Right cardiac atrium (tissue), 5 donors: ENCODE data around the gene PLXNA2. TPM values are rescaled to one million over a fixed set of nuclear protein-coding genes. Genes with fewer than 3 reads are reported as not detected.

Source experiments
- ATAC-seq, 2 donors: fragments of 200-7000 bp; cut with Tn5 transposase; one replicate each; pipeline versions ENCODE4 v1.8.0 to v1.9.1; 2020; ENCODE audit warnings: moderate library complexity in 2 of 2, mild to moderate bottlenecking in 1 of 2
- DNase-seq, 3 donors: peaks; one replicate each; pipeline ENCODE4 v3.0.0-alpha.2; 2020
- H3K27ac ChIP-seq: one replicate; pipeline ENCODE4 v1.5.1; 2013; ENCODE audit warnings: mild to moderate bottlenecking, low read length, control low read depth, moderate library complexity
- H3K27me3 ChIP-seq: one replicate; pipeline ENCODE4 v1.6.1; 2013; ENCODE audit not compliant: control insufficient read depth, insufficient read depth
- H3K4me1 ChIP-seq: one replicate; pipeline ENCODE4 v1.6.1; 2013; ENCODE audit warnings: low read length; ENCODE audit not compliant: control insufficient read depth, insufficient read depth
- H3K4me3 ChIP-seq: one replicate; pipeline ENCODE4 v1.5.1; 2013; ENCODE audit warnings: low read length, control low read depth
- H3K9me3 ChIP-seq: one replicate; pipeline ENCODE4 v1.6.1; 2013; ENCODE audit warnings: low read length; ENCODE audit not compliant: control insufficient read depth
- WGBS: extraction: QIAGEN DNeasy Blood & Tissue Kit; methylation state at CpG from one replicate; pipeline ENCODE4 v1.1.7; 2013; 5-methylcytosine and 5-hydroxymethylcytosine counted together
- intact Hi-C, 4 donors: fragments of 100-400 bp; cut with DNase I; formaldehyde crosslinking; loops; one replicate each; pipeline versions ENCODE4 v1.11.0 to v1.14.0; 2022 to 2023
- polyA plus RNA-seq: library from polyadenylated mRNA; stranded (reverse); fragments of 200-250 nt; gene quantifications from one replicate; pipeline ENCODE4 v1.2.3, GENCODE V29; 2013
- total RNA-seq, 4 donors: library from RNA; stranded (reverse); fragmentation: NEBNext Ultra II Directional; extraction: Animal tissue kit (Norgen Biotek cat#: 25700); gene quantifications; one replicate each; pipeline ENCODE4 v1.2.1, GENCODE V29; 2021
- donor health status: healthy with polysubstance abuse.
- donor health status: DM: no; HTN: yes; CAD: no.
- donor health status: DM: no; HTN: no; CAD: no.
- donor health status: DM: no; HTN: yes; CAD: no; lungs with severe emphysema.
- donor health status: DM: yes; HTN: yes; CAD: no.

PLXNA2 gene
- total and polyA plus RNA-seq, 5 donors = 7.3 to 26.6 (median 16.4) TPM

DNA sequence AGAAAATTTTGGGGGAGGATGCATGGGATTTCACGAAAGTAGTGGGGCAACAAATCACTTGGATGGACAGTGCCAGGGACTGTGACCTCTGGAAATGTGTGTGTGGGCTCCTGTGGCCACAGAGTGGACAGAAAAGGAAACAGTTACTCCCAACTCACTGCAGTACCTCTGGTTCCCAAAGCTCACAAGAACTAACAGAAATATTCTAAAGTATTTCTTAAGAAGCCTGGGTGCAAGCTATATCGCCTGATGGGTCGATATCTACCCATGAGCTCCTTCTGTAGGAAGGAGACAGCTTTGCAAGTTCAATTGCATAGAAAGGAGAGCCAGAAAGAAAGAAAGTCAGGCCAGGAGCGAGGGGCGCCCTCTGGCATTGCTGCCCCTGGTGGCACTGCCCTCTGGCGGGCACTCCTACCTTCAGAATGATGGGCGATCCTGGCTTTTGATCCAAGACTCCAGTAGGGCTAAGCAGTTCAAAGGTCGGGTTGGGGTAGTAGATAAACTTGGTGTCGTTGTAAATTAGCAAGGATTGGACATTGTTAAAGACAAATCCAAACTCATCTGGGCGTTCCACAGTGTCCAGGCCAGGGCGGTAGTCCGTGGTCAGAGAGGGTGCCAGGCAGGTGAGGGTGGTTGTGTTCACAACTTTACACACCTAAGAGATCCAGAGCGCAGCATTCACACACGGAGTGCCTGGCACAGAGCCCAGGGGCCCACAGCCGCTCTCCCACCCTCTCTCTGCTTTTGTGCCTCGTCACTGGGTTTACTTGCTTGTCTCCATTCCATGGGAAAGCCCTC lies 198.5 kb downstream of the PLXNA2 start:
- Histone ChIP-seq H3K4me1 (no peaks in the 10 kb centered on the region), H3K9me3 (no peaks in the 10 kb centered on the region), H3K4me3 (no peak overlapping the region), H3K27ac (no peak overlapping the region), H3K27me3 (no peaks in the 10 kb centered on the region)
- ATAC-seq (no peak), DNase-seq (peak in 1 of 3 donors; percentile 68)
- 89% methylated on average over 16 of the region's 16 CpGs for WGBS
- intact Hi-C loops = no loop called here

GRCh38 chr1:208044589-208045462 lies 199.4 kb downstream of the PLXNA2 start:
- no peak for ATAC-seq

GRCh38 chr1:208043691-208044181 lies 200.4 kb downstream of the PLXNA2 start:
- 68% methylated on average over 10 of the region's 10 CpGs for WGBS
- intact Hi-C loops = no loop called here
- Histone ChIP-seq H3K9me3 (no peaks in the 10 kb centered on the region), H3K4me3 (no peak overlapping the region), H3K27ac (no peak overlapping the region), H3K4me1 (no peaks in the 10 kb centered on the region), H3K27me3 (no peaks in the 10 kb centered on the region)
- ATAC-seq (peak in 1 of 2 donors; percentile 8), DNase-seq (peak in 1 of 3 donors; percentile 88)

More at GRCh38 chr1:208044589-208045462, 199.4 kb downstream of the PLXNA2 start:
- H3K9me3 ChIP-seq = no peaks in the 10 kb centered on the region
- peak in 1 of 3 donors; percentile 56 for DNase-seq
- intact Hi-C loops = no loop called here
- no peaks in the 10 kb centered on the region for H3K4me1 ChIP-seq
- no peaks in the 10 kb centered on the region for H3K27me3 ChIP-seq
- WGBS = 89% methylated on average over 27 of the region's 27 CpGs
- no peak overlapping the region for H3K4me3 ChIP-seq
- no peak overlapping the region for H3K27ac ChIP-seq

DNA sequence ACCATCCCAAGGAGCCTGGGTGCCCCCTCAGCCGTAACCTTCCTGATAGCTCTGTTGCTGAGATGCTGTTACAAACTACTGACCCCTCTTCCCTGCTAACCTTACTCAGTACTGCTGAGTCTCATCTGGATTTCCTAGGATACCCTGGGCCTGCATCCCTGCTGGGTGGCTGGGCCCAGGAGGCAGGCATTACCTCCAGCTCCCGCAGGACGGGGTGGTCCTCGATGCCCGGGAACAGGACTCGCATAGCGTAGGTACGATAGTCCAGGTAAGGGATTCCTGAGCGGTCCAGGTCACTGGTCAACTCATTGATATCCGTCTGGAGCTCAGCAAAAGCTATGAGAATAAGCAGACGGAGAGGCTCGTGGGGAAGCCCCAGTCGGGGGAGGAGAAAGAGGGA lies 201.3 kb downstream of the PLXNA2 start:
- H3K9me3 ChIP-seq = no peaks in the 10 kb centered on the region
- H3K27ac ChIP-seq = no peak overlapping the region
- no peaks in the 10 kb centered on the region for H3K4me1 ChIP-seq
- intact Hi-C loops = no loop called here
- 92% methylated on average over 13 of the region's 13 CpGs for WGBS
- no peaks in the 10 kb centered on the region for H3K27me3 ChIP-seq
- H3K4me3 ChIP-seq = no peak overlapping the region
- no peak for DNase-seq
- no peak for ATAC-seq

- Histone ChIP-seq H3K9me3 (no peaks in the 10 kb centered on the region), H3K27me3 (no peaks in the 10 kb centered on the region), H3K27ac (no peak overlapping the region), H3K4me1 (no peaks in the 10 kb centered on the region), H3K4me3 (no peak overlapping the region)
- ATAC-seq (no peak), DNase-seq (no peak)
- intact Hi-C loops = no loop called here
- 94% methylated on average over 22 of the region's 22 CpGs for WGBS
Measured at GRCh38 chr1:208042041-208042615, 202.1 kb downstream of the PLXNA2 start.

DNA sequence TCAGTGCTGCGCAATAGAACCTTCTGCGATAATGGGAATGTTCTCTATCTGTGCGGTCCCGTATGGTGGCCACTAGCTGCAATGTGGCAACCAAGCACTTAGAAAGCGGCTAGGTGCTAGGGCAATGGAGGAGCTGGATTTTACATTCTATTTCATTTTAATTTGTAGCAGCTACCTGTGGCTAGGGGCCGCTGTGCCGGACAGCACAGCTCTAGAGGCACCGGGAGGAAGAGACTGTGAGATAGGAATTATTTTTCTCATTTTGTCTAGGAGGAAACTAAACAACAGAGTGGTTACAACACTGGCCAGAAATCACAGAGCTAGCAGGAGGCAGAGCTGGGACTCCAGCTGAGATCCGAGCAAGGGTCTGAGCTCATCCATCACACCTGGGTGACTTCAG lies 202.7 kb downstream of the PLXNA2 start:
- intact Hi-C loops = no loop called here
- H3K4me3 ChIP-seq = no peak overlapping the region
- DNase-seq = no peak
- no peaks in the 10 kb centered on the region for H3K4me1 ChIP-seq
- H3K27me3 ChIP-seq = no peaks in the 10 kb centered on the region
- H3K9me3 ChIP-seq = no peaks in the 10 kb centered on the region
- no peak for ATAC-seq
- 98% methylated on average over 9 of the region's 9 CpGs for WGBS
- no peak overlapping the region for H3K27ac ChIP-seq

DNA sequence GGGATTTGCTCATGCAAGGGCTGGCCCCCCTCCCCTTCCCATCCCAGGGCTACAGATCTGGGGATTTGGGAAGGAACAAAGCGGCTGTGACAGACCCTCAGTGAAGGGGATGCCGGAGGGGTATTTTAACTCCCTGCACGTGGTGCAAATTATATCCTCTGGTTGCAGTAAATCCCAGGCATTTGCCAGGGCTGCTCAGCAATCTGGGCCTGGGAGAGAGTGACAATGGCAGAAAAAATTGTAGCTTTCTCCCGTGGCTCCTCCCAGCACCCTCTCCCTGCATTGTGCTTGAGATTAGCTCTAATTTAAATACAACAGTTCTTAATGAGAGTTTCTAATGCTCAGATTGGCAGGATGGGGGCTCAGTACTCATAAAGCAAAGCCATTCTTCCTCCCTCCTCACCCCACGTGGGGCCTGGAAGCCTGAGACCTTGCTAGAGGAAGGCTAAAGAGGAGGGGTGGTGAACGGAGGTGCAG lies 203.3 kb downstream of the PLXNA2 start:
- WGBS = 87% methylated on average over 6 of the region's 6 CpGs
- intact Hi-C loops = no loop called here
- Histone ChIP-seq H3K4me1 (no peaks in the 10 kb centered on the region), H3K27me3 (no peaks in the 10 kb centered on the region), H3K9me3 (no peaks in the 10 kb centered on the region), H3K27ac (no peak overlapping the region), H3K4me3 (no peak overlapping the region)
- ATAC-seq = no peak
- no peak for DNase-seq

- intact Hi-C loops = loop anchor here in 1 of 4 donors (10.0 kb wide), 1 partner anchor 45 kb away; no protein-coding TSS in a partner anchor
- 97% methylated on average over 22 of the region's 22 CpGs for WGBS
Measured at GRCh38 chr1:208039536-208040332, 204.4 kb downstream of the PLXNA2 start.

DNA sequence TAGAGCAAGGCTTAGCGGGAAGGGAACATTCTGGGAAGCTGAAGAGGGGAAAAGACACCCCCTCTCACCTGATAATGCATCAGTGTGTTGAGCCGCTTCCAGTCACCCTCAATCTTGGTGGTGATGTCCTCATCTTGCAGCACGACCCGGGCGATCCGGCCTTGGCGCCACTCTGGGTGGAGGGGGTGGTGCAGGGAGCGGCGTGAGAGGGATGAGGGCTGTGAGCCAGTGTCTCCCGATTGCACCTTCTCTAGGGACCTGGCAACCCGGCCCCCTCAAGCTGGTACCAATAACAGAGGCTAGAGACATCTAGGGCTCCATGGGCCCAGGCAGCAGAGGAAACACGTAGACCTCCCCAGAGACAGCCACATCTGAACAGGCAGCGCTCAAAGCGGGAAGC lies 205.9 kb downstream of the PLXNA2 start:
- H3K27ac ChIP-seq = no peak overlapping the region
- DNase-seq (no peak), ATAC-seq (no peak)
- no peaks in the 10 kb centered on the region for H3K9me3 ChIP-seq
- intact Hi-C loops = loop anchor here in 1 of 4 donors (10.0 kb wide), 1 partner anchor 46 kb away; no protein-coding TSS in a partner anchor
- H3K4me1 ChIP-seq = no peaks in the 10 kb centered on the region
- no peak overlapping the region for H3K4me3 ChIP-seq
- H3K27me3 ChIP-seq = no peaks in the 10 kb centered on the region
- WGBS = 89% methylated on average over 14 of the region's 14 CpGs

More at GRCh38 chr1:208039536-208040332, 204.4 kb downstream of the PLXNA2 start:
- DNase-seq (no peak), ATAC-seq (no peak)
- Histone ChIP-seq H3K27me3 (no peaks in the 10 kb centered on the region), H3K9me3 (no peaks in the 10 kb centered on the region), H3K27ac (no peak overlapping the region), H3K4me3 (no peak overlapping the region), H3K4me1 (no peaks in the 10 kb centered on the region)
